Upper lobe of left lung (tissue), 4 donors: ENCODE data around the gene PROB1.

Experiments used
- EP300 ChIP-seq, 4 donors: sonication (generic); formaldehyde crosslinking; IDR thresholded peaks; one replicate each; pipeline ENCODE4 v1.5.1; 2017; ENCODE audit warnings: antibody characterized with exemption in 4 of 4, control low read depth in 2 of 4
- POLR2A ChIP-seq, 4 donors: fragments of 450-650 bp; IDR thresholded peaks; one replicate each; pipeline ENCODE4 v1.5.1; 2016 to 2017; ENCODE audit warnings: antibody characterized with exemption in 4 of 4, mild to moderate bottlenecking in 2 of 4
- TF ChIP-seq, protein P1 (sequence below), 6 experiments: fragments of 450-650 bp in 4 of 6; fragments of 200-600 bp in 2 of 6; sonication (generic) in 2 of 6; IDR thresholded peaks; one replicate each; pipeline ENCODE4 v1.5.1; 2016 to 2019; ENCODE audit warnings: antibody characterized with exemption in 6 of 6

- TF ChIP-seq, protein P1, sequence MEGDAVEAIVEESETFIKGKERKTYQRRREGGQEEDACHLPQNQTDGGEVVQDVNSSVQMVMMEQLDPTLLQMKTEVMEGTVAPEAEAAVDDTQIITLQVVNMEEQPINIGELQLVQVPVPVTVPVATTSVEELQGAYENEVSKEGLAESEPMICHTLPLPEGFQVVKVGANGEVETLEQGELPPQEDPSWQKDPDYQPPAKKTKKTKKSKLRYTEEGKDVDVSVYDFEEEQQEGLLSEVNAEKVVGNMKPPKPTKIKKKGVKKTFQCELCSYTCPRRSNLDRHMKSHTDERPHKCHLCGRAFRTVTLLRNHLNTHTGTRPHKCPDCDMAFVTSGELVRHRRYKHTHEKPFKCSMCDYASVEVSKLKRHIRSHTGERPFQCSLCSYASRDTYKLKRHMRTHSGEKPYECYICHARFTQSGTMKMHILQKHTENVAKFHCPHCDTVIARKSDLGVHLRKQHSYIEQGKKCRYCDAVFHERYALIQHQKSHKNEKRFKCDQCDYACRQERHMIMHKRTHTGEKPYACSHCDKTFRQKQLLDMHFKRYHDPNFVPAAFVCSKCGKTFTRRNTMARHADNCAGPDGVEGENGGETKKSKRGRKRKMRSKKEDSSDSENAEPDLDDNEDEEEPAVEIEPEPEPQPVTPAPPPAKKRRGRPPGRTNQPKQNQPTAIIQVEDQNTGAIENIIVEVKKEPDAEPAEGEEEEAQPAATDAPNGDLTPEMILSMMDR (IDR thresholded peaks at IDR 0.05) = peak in 1 of 6 experiments; percentile 26
- no peak for TF ChIP-seq POLR2A (IDR thresholded peaks at IDR 0.05)
- TF ChIP-seq EP300 (IDR thresholded peaks at IDR 0.05) = no peak
These were observed 9.5 kb downstream of the PROB1 start for GRCh38 chr5:139385061-139386049.
